IMR-90 (cell line): ENCODE data around the gene FER. TPM values are rescaled to one million over a fixed set of nuclear protein-coding genes. Genes with fewer than 3 reads are reported as not detected.

ENCODE experiments used
- ATAC-seq: fragments of 200-7000 bp; cut with Tn5 transposase; 2 replicates; pipeline ENCODE4 v1.9.1; 2020; ENCODE audit warnings: low read depth, mild to moderate bottlenecking, moderate library complexity
- BruUV-seq: library from RNA; stranded (reverse); fragments of 400-500 nt; replicated peaks from 2 replicates; lab custom pipeline; 2021; lab: Mats Ljungman, UMichigan
- CTCF ChIA-PET: fragments of 300-600 bp; formaldehyde crosslinking; extraction: SDS; loops from one replicate; lab custom pipeline; 2021; ENCODE audit warnings: antibody characterized with exemption; lab: Yijun Ruan, JAX
- POLR2A ChIA-PET: fragments of 300-600 bp; sonication (Branson Sonifier 250); formaldehyde crosslinking; loops from one replicate; lab custom pipeline; 2022; ENCODE audit warnings: antibody characterized with exemption; ENCODE audit not compliant: unreplicated experiment; lab: Charles Lee
- DNase-seq: peaks from one replicate; pipeline ENCODE4 v3.0.0; 2013
- H2AFZ ChIP-seq: replicated peaks from 2 replicates; pipeline ENCODE3; 2013; ENCODE audit warnings: low read length, mild to moderate bottlenecking; ENCODE audit not compliant: poor library complexity
- H2AK5ac ChIP-seq: 2 replicates; pipeline ENCODE4 v1.6.1; 2013; ENCODE audit warnings: low read depth, low read length, inconsistent platforms
- H2AK9ac ChIP-seq: replicated peaks from 2 replicates; pipeline ENCODE3; 2013; ENCODE audit warnings: mild to moderate bottlenecking, low read depth, low read length, moderate library complexity; ENCODE audit not compliant: poor library complexity
- H2BK120ac ChIP-seq: 2 replicates; pipeline ENCODE4 v1.6.1; 2013; ENCODE audit warnings: low read depth, low read length, inconsistent platforms
- H2BK15ac ChIP-seq: 3 replicates; pipeline ENCODE4 v1.6.1; 2013; ENCODE audit warnings: low read depth, low read length, inconsistent platforms
- H2BK20ac ChIP-seq: 2 replicates; pipeline ENCODE4 v1.6.1; 2013; ENCODE audit warnings: low read depth, mild to moderate bottlenecking, inconsistent platforms, low read length, moderate library complexity
- H2BK5ac ChIP-seq: 2 replicates; pipeline ENCODE4 v1.6.1; 2013; ENCODE audit warnings: mild to moderate bottlenecking, low read depth, low read length, inconsistent platforms; ENCODE audit not compliant: poor library complexity, severe bottlenecking
- H3K14ac ChIP-seq: replicated peaks from 2 replicates; pipeline ENCODE4 v1.6.1; 2013; ENCODE audit warnings: low read depth, low read length, inconsistent platforms
- H3K18ac ChIP-seq: 2 replicates; pipeline ENCODE4 v1.6.1; 2013; ENCODE audit warnings: low read depth, low read length, control low read depth
- H3K23ac ChIP-seq: 2 replicates; pipeline ENCODE4 v1.6.1; 2013; ENCODE audit warnings: low read depth, low read length, inconsistent platforms
- H3K27ac ChIP-seq: 2 replicates; pipeline ENCODE4 v1.5.1; 2013; ENCODE audit warnings: mild to moderate bottlenecking, control low read depth, low read length; ENCODE audit not compliant: insufficient read depth
- H3K27me3 ChIP-seq: 2 replicates; pipeline ENCODE4 v1.6.1; 2013; ENCODE audit warnings: low read length; ENCODE audit not compliant: control insufficient read depth, insufficient read depth
- H3K36me3 ChIP-seq: 2 replicates; pipeline ENCODE4 v1.6.1; 2013; ENCODE audit warnings: low read length, mixed read lengths; ENCODE audit not compliant: control insufficient read depth, insufficient read depth
- H3K4ac ChIP-seq: 2 replicates; pipeline ENCODE4 v1.6.1; 2013; ENCODE audit warnings: low read depth, low read length, inconsistent platforms
- H3K4me1 ChIP-seq: 2 replicates; pipeline ENCODE4 v1.6.1; 2013; ENCODE audit warnings: low read length, mixed read lengths; ENCODE audit not compliant: control insufficient read depth, insufficient read depth
- H3K4me2 ChIP-seq: 2 replicates; pipeline ENCODE4 v1.6.1; 2013; ENCODE audit warnings: low read depth, mild to moderate bottlenecking, control low read depth, low read length, moderate library complexity
- H3K4me3 ChIP-seq: 2 replicates; pipeline ENCODE4 v1.5.1; 2013; ENCODE audit warnings: low read depth, mild to moderate bottlenecking, control low read depth, low read length, moderate library complexity; ENCODE audit not compliant: insufficient read depth
- H3K56ac ChIP-seq: 2 replicates; pipeline ENCODE4 v1.6.1; 2013; ENCODE audit warnings: low read length, inconsistent platforms; ENCODE audit not compliant: insufficient read depth; ENCODE audit errors: extremely low read depth
- H3K79me1 ChIP-seq, 2 experiments: 2 replicates each; pipeline ENCODE4 v1.6.1; 2013; ENCODE audit warnings: low read length in 2 of 2, inconsistent platforms in 1 of 2, low read depth in 1 of 2
- H3K9ac ChIP-seq: 2 replicates; pipeline ENCODE4 v1.6.1; 2013; ENCODE audit warnings: low read depth, low read length, control low read depth
- H3K9me1 ChIP-seq: 2 replicates; pipeline ENCODE4 v1.6.1; 2013; ENCODE audit warnings: low read length, inconsistent platforms; ENCODE audit not compliant: insufficient read depth
- H3K9me3 ChIP-seq: 2 replicates; pipeline ENCODE4 v1.6.1; 2013; ENCODE audit warnings: low read length; ENCODE audit not compliant: control insufficient read depth, insufficient read depth
- H4K20me1 ChIP-seq: 2 replicates; pipeline ENCODE4 v1.6.1; 2013; ENCODE audit warnings: low read length, inconsistent platforms; ENCODE audit not compliant: insufficient read depth
- H4K5ac ChIP-seq: 2 replicates; pipeline ENCODE4 v1.6.1; 2013; ENCODE audit warnings: mild to moderate bottlenecking, low read depth, low read length, control low read depth
- H4K8ac ChIP-seq, 2 experiments: 2 replicates each; pipeline ENCODE4 v1.6.1; 2013; ENCODE audit warnings: low read depth in 2 of 2, low read length in 2 of 2, control low read depth in 1 of 2, inconsistent platforms in 1 of 2
- H4K91ac ChIP-seq: 2 replicates; pipeline ENCODE4 v1.6.1; 2013; ENCODE audit warnings: low read depth, low read length, inconsistent platforms; ENCODE audit not compliant: insufficient read depth
- CEBPB ChIP-seq: IDR thresholded peaks from 2 replicates; pipeline ENCODE4 v1.6.1; 2012; ENCODE audit warnings: low read depth, low read length, improper control_type of control experiment
- MAFK ChIP-seq: IDR thresholded peaks from 2 replicates; pipeline ENCODE4 v1.6.1; 2012; ENCODE audit warnings: low read depth, low read length, improper control_type of control experiment
- MAZ ChIP-seq: IDR thresholded peaks from 2 replicates; pipeline ENCODE4 v1.6.1; 2012; ENCODE audit warnings: low read depth, mild to moderate bottlenecking, low read length, improper control_type of control experiment, moderate library complexity, borderline replicate concordance
- POLR2A ChIP-seq: IDR thresholded peaks from 2 replicates; pipeline ENCODE4 v1.6.1; 2012; ENCODE audit warnings: mild to moderate bottlenecking, low read depth, low read length
- WGBS, 2 experiments: methylation state at CpG; one replicate each; pipeline versions ENCODE4 v1.1.5 to v1.1.7; 2013; ENCODE audit warnings: missing lambda C conversion rate in 2 of 2; ENCODE audit not compliant: insufficient read length in 1 of 2; ENCODE audit errors: extremely low coverage in 2 of 2; 5-methylcytosine and 5-hydroxymethylcytosine counted together
- dilution Hi-C: fragments of 300-500 bp; cut with HindIII; formaldehyde crosslinking; loops from one replicate; pipeline ENCODE4 v1.14.3; 2018; ENCODE audit warnings: low sequenced_read_pairs; ENCODE audit not compliant: unreplicated experiment
- in situ Hi-C: fragments of 300-500 bp; cut with MboI; formaldehyde crosslinking; loops from 3 replicates; pipeline ENCODE4 v1.14.3; 2019; ENCODE audit warnings: low sequenced_read_pairs, inconsistent platforms, mixed read lengths
- intact Hi-C: fragments of 100-400 bp; cut with micrococcal nuclease; formaldehyde crosslinking; loops from 2 replicates; pipeline ENCODE4 v1.10.0; 2022
- polyA plus RNA-seq, 3 experiments: library from polyadenylated mRNA; depleted of rRNA; stranded (reverse); fragments of >200 nt; gene quantifications; 2 replicates each; pipeline ENCODE4 v1.2.3, GENCODE V29; 2012; ENCODE audit warnings: low replicate concordance in 1 of 3
- total RNA-seq: library from RNA; depleted of rRNA; stranded (reverse); fragments of >200 nt; gene quantifications from 2 replicates; pipeline ENCODE4 v1.2.3, GENCODE V29; 2012
- TF ChIP-seq, protein P1 (sequence below): conservative IDR thresholded peaks from 2 replicates; pipeline ENCODE4 v1.5.1; 2012; ENCODE audit warnings: mild to moderate bottlenecking, low read depth, low read length, improper control_type of control experiment

Gene FER
- total and polyA plus RNA-seq, 2 of the 4 experiments (the other 2 are of a cell fraction), result 3.5 to 32.4 TPM

DNA sequence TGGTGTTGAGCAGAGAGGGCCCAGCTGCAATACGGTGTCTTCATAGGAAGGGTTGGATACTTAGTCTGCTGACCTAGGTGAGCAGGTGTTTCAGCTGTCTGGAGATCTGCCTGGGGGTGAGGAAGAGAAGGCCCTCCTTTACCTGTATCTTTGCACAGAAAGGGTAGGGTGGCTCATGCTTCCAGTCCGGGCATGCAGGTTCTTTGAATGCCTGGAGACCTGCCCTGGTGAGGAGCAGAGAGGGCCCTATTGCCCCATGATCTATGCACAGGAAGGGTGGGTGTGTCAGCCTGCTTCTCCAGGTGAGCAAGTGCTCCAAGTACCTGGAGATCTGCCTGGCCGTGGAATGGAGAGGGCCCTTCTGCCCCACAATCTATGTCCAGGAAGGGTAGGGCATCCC lies 63.0 kb downstream of the FER start:
- H2BK120ac ChIP-seq, result no peak overlapping the region
- WGBS, 2 experiments, result no CpG with 5 or more reads among the region's 3 CpGs
- H3K56ac ChIP-seq, result no peak overlapping the region
- no peak overlapping the region for H3K4ac ChIP-seq
- ChIA-PET CTCF (no interaction called here), POLR2A (no interaction called here)
- H4K20me1 ChIP-seq, result no peaks in the 10 kb centered on the region
- H3K18ac ChIP-seq, result no peak overlapping the region
- DNase-seq, result no peak
- H3K23ac ChIP-seq, result no peak overlapping the region
- no peak overlapping the region for H4K8ac ChIP-seq
- intact Hi-C loops, result no loop called here
- H2AFZ ChIP-seq, result no peak overlapping the region
- 0 out of 2 replicates have a peak, but pooled peaks cover 3% of the 10 kb centered on the region for H3K9me1 ChIP-seq
- no peaks in the 10 kb centered on the region for H3K27me3 ChIP-seq
- H2AK9ac ChIP-seq, result no peak overlapping the region
- H3K4me2 ChIP-seq, result no peak overlapping the region
- no peak overlapping the region for H2BK15ac ChIP-seq
- no peak overlapping the region for H4K91ac ChIP-seq
- H4K5ac ChIP-seq, result no peak overlapping the region
- peaks cover 8 to 37% of the 10 kb centered on the region in 2 experiments for H3K79me1 ChIP-seq
- no peak overlapping the region for H3K9ac ChIP-seq
- TF ChIP-seq, protein P1, sequence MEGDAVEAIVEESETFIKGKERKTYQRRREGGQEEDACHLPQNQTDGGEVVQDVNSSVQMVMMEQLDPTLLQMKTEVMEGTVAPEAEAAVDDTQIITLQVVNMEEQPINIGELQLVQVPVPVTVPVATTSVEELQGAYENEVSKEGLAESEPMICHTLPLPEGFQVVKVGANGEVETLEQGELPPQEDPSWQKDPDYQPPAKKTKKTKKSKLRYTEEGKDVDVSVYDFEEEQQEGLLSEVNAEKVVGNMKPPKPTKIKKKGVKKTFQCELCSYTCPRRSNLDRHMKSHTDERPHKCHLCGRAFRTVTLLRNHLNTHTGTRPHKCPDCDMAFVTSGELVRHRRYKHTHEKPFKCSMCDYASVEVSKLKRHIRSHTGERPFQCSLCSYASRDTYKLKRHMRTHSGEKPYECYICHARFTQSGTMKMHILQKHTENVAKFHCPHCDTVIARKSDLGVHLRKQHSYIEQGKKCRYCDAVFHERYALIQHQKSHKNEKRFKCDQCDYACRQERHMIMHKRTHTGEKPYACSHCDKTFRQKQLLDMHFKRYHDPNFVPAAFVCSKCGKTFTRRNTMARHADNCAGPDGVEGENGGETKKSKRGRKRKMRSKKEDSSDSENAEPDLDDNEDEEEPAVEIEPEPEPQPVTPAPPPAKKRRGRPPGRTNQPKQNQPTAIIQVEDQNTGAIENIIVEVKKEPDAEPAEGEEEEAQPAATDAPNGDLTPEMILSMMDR, result no peak
- no peak for TF ChIP-seq POLR2A
- TF ChIP-seq CEBPB, result no peak
- TF ChIP-seq MAFK, result no peak
- TF ChIP-seq MAZ, result no peak
- no peak overlapping the region for H3K4me3 ChIP-seq
- no peak overlapping the region for H3K27ac ChIP-seq
- no peak overlapping the region for H3K14ac ChIP-seq
- no peak for ATAC-seq
- H3K9me3 ChIP-seq, result no peaks in the 10 kb centered on the region; the same call in 1 of the 2 replicates
- no TSS peak for BruUV-seq
- no peak overlapping the region for H2BK5ac ChIP-seq
- H3K4me1 ChIP-seq, result no peaks in the 10 kb centered on the region
- dilution Hi-C loops, result no loop called here
- in situ Hi-C loops, result no loop called here
- H2AK5ac ChIP-seq, result no peak overlapping the region
- no peak overlapping the region for H2BK20ac ChIP-seq
- H3K36me3 ChIP-seq, result no peaks in the 10 kb centered on the region; the same call in 1 of the 2 replicates
